Endometrial microvascular endothelial cells (primary cell): ENCODE results near the gene DYNC1LI2. TPM values are rescaled to one million over a fixed set of nuclear protein-coding genes. Genes with fewer than 3 reads are reported as not detected.

Experiments used
- in situ Hi-C: cut with HindIII; loops from 2 replicates; pipeline ENCODE4 v1.10.0; 2017; ENCODE audit warnings: low sequenced_read_pairs, low pct_unique_long_range_greater_than_20kb; ENCODE audit errors: inconsistent ontology term
- total RNA-seq: library from RNA; depleted of rRNA; stranded (reverse); fragments of >200 nt; gene quantifications from one replicate; pipeline ENCODE4 v1.2.3, GENCODE V29; 2015; ENCODE audit errors: inconsistent ontology term

DYNC1LI2 gene
- total RNA-seq, 1 donor from 2014 or later: 93.0 TPM

DNA sequence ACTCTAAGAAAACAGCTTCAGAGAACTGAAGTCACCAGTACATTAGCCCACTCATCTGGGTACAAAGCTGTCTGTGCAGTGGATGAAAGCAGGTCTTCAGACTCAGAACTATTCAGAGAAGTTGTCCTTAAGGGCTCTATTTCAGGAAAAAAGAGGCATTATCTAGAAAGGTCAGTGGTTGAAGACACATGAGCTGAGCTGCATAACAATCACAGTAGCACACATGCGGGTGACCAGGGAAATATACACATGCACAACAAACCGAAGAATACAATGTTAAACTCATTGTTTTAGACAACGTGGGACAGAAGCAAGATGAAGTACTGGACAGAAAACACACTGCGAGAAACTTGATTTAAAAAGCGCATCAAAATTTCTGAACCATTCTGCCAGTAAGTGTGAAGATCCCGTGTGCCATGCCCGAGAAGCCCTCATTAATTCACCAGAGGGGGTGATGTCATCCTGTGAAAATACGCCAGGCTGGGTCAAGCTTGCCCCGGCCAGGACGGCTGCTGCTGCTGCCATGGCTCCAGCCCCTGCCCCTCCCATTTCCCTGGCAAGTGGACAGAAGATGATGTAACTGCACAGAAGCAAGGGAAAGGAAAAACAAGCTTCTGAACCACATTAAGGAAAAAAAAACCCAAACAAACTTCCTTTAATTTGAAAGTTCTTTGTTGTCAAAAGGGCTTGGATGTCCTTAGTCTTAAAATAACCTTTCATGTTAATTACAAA lies 10.1 kb downstream of the DYNC1LI2 start:
- in situ Hi-C loops: no loop called here

DNA sequence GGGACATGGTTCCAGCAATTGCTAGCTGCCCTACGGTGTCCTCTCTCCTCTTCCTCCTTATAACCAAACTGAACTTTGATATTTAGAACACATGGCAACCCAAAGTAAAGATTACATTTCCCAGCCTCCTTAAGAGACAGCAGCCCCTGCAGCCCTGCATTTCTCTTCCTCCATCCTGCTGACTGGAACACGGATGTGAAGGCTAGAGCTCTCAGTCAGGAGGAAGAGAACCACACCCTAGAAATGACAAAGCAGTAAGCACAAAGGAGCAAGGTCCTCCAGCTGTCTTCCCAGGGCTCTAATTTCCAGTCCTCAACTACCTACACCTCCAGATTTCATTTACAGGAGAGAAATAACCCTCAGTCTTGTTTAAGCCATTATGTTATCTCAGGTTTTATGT lies 10.9 kb downstream of the DYNC1LI2 start:
- in situ Hi-C loops: no loop called here

DNA sequence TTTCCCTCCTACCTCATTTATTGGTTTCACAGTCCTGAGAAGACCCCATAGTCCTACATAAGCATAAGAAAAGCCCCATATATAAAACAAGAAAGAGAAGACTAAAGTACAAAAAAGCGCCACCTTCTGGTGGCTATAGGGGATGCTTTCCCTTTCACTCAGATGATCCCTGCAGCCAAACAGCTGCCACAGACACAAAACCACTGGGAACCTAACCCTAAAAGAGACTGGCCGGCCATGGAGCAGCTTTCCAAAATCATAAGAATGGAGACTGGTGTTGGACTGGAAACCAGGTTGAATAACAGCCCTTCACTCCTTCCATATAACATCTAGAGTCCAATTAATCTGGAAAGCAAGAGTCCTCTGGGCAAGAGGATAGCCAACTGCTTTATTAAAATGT lies 11.4 kb downstream of the DYNC1LI2 start:
- in situ Hi-C loops: no loop called here

DNA sequence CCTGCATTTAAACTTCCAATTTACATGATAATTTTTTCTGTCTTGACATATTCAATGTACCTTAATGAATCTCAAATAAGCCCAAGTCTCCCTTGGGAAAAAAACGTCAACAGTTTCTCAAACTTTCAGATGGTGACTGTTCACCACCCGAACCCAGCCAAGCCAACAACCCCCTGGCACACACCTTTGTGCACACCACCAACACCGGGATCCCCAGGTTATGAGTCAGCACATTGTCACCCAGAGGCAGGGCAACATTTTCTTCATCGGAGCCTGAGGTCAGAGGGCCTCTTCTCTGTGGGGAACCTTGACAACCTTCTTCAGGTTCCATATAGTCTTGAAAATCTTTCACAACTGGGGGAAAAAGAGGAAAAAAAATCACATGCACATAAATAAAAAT lies 15.5 kb downstream of the DYNC1LI2 start:
- in situ Hi-C loops: no loop called here

DNA sequence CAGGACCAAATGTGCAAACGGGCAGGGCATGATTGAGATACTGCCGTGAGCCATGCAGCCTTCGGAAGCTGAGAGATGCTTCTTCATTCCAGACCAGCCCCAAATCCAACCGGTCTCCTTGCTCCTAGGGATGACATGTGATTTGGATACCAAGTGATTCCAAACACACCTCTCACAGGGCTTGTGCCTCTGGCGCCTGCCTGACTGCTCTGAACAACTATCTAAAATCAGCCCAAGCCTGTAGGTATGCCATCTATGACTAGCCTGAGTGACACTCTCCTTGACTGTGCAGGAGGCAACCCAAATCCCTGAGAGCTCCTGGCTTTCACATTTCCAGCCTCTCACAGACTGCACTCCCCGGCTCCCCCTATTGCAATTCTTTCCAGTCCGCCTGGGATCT lies 20.3 kb downstream of the DYNC1LI2 start:
- in situ Hi-C loops: no loop called here

DNA sequence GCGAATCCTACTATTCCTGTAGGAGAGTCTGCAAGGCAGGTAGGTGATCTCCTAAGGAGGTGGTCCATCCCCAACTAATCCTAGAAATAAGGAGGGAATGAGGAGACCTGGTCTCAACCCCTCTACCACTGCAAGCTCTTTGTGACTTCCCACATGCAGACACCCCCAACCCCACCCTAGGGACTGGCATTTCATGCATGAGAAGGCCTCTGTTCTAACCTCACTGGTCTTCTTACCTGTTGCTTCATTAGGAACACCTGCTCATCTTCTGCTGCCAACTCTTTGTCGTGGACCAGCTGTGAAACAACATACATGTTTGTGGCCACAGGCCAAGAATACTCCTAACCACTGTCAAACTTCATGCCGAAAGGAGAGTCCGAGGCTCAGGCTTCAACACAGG lies 22.6 kb downstream of the DYNC1LI2 start:
- in situ Hi-C loops: no loop called here

DNA sequence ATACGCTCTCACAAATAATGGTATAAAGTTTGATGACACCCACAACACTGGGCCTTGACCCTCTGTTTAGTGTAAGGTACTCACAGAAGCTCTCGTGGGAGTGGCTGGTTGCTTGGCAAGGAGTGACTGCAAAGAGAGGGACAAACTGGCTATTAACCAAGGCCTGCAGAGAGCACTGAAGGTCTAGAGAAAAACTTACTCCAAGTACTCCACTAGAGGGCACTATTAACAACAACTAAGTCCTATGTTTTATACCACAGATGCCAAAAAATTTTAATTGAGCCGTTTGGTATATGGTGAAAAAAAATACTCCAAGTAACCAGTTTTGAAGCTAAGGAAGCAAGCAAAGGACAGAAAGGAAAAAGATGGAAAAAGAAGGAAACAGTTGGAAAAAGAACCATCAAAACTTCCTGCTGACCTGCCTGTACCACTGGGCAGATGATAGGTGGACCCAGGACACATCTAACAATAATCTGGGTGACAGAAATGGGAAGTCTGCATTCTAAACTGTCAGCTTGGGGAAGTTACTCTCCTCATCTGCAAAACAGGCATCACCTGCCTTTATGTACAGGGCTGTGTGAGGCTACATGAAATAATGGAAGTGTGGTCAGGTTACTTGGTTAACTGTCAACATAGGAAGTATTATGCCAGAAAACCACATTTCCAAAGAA lies 23.2 kb downstream of the DYNC1LI2 start:
- in situ Hi-C loops: no loop called here

DNA sequence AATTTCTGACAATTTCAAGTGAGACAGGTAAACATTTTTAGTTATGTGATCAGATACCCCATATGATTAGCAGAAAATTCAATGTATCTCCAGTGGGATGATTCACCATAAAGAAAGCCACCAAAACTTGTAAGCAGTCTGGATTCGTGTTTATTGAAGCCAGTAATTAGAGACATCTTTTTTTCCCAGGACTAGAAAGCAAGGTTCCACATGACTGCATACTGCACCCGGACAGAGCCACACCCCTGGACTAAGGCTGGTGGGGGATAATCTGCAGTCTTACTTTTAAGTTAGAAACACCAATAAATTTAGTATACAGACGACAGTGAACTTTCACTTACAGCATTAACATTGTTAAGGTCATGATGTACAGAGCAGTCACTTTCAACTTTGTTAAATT lies 30.6 kb downstream of the DYNC1LI2 start:
- in situ Hi-C loops: no loop called here

DNA sequence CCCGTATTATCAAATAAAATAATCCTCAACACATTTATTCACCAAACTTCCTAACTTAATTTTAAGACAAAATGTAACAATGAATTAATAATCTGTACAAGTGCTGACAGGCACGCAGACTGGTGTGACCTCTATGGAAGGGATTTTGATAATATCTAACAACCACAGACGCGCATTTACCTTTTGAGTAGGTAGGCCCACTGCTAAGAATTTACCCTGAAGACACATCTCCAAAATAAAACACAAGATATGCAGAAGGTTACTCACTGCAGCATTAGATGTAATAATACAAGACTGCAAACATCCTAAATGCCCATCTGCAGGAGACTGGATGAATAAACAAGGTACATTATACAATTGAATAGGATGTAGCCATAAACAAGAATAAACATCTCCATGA lies 32.2 kb downstream of the DYNC1LI2 start:
- in situ Hi-C loops: no loop called here

DNA sequence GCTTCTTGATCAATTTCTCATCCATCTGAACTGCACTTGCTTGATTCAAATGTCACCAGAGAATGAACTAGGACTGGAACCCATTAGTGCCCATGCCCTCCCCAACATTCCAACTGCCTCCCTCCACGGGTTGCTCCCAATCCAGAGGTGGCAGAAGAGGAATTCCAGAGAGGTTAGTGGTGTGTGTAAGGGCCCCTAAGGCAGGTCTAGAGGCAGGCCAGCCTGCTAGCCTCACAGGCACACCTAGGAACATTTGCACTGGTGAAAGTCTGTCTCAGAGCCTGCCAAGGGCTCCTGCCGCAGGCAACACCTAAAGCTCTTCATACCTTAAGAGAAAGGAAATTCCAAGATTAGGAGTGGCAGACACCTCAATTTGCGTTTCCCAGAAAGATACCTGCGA lies 33.6 kb downstream of the DYNC1LI2 start:
- in situ Hi-C loops: no loop called here

DNA sequence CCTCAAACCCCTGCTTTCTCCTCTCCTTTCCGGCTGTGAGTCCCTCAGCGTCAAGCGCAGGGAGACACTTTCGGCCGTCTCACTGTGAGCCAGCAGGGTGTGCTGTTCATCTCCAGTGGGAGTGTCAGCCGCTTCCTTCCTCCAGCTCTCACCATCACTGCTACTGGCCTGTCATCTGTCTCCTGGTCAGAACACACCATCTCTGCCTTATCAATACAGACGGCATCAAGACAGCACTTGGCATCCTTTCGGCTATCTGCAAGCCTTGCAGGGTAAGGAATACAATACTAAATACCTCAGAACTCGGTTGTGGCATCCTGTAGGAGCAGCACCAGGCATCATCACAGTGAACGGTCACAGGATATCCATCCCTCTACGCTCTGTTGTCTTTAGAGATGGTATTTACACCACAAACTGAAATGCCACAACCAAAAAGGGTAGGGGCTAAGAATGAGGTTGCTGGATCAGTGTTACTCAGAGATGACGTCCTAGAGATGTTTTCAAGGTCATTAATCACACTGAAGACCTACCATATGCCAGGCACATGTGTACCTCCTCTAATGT lies 34.2 kb downstream of the DYNC1LI2 start:
- in situ Hi-C loops: no loop called here

DNA sequence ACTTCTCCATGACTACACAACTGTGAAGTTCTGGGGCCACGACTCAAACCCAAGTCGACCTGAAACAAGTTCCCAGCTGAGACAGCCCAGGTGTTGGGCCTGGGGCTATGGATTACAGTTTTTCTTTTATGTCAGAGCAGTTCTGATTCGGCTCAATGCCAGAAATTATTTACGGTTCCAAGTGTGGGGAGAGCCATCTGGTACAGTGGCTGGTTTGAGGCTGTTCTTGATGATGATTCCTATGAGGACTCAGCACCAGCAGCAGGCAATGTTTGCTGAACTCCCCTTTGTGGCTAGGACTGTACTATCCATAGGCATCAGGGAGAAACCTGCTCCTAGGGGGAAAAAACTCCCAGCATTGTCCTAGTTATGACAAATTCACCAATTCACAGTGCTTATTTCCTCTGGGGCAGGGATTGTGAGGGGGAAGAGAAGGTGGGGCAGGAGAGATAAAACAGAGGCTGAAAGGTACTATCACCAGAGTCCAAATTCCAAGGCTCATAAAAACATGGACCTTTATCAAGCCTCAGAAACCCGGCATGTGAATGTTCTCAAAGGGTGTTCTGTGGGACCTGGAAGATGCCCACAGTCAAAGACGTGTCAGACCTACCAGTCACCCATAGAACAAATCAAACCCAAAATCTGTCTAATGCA lies 36.6 kb downstream of the DYNC1LI2 start:
- in situ Hi-C loops: no loop called here

DNA sequence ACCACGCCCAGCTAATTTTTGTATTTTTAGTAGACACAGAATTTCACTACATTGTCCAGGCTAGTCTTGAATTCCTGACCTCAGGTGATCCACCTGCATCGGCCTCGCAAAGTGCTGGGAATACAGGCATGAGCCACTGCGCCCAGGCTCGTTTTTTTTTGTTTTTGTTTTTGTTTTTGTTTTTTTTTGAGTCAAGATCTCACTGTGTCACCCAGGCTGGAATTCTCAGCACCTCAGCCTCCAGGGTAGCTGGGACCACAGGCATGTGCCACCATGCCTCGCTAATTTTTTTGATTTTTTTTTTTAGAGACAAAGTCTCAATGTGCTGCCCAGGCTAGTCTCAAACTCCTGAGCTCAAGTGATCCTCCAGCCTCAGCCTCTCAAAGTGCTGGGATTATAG lies 37.3 kb downstream of the DYNC1LI2 start:
- in situ Hi-C loops: no loop called here

DNA sequence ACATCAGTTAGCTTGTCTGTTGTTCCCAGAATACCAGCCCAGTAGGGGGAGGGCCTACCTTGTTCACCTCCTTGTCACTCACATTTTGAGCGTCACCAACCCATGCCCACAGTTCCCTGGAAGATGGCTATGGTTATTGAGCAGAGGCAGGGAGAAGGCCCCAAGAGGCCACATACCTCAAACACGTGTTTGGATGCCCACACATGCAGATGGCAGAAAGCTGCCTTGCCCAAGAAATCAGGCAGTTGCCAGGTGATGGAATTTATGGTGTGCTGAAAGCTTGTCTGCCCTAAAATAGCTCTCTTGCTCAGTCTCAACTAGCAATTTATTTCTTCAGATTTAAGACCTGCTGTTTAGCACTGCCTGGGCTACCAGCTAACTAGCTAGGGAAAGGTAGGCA lies 38.3 kb downstream of the DYNC1LI2 start:
- in situ Hi-C loops: no loop called here

DNA sequence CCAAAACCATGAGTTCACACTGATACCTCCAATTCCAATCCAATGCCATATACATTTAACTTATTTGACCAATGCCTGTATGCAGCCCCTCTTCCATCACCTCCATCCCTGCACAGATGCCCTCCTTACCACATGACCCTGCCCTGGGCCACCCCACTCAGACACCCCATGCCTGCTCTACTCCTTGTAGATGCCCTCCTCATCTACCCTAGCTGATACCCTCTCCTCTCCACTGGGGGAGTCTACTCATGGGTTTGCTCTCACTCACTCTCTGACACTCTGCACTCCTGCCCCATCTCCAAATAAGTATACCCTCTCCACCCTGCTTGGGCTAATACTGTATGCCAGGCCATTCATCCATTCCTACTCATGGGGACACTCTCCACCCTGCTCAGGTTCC lies 38.9 kb downstream of the DYNC1LI2 start:
- in situ Hi-C loops: no loop called here

DNA sequence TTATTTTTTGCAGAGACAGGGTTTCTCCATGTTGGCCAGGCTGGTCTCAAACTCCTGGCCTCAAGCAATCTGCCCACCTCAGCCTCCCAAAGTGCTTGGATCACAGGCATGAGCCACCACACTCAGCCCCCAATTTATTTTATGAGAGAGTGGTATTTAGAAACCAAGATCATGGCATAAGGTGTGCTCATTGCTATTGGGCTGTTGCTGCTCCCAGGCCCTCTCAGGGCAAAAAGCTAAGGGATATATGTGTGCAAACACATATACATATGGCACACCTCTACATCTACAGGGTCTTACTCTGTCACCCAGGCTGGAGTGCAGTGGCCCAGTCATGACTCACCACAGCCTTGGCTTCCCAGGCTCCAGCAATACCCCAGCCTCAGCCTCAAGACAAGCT lies 39.8 kb downstream of the DYNC1LI2 start:
- in situ Hi-C loops: no loop called here

DNA sequence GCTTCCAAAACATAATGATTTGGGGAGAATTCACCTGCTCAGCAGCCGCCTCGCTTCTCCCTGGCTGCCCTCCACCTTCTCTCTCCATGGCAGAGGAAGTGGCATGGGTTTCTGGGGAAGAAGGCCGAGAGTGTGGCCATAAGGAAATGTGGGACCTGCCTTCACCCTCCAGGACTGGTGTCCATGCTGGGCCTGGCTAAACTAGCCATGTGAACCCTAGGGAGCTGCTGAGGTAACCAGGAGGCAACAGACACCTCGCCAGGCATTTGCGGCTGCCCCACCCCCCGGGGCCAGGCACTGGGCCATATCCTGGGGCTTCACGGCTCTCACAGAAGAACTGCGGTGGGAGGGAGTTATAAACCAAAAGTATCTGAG lies 44.9 kb downstream of the DYNC1LI2 start:
- in situ Hi-C loops: no loop called here

DNA sequence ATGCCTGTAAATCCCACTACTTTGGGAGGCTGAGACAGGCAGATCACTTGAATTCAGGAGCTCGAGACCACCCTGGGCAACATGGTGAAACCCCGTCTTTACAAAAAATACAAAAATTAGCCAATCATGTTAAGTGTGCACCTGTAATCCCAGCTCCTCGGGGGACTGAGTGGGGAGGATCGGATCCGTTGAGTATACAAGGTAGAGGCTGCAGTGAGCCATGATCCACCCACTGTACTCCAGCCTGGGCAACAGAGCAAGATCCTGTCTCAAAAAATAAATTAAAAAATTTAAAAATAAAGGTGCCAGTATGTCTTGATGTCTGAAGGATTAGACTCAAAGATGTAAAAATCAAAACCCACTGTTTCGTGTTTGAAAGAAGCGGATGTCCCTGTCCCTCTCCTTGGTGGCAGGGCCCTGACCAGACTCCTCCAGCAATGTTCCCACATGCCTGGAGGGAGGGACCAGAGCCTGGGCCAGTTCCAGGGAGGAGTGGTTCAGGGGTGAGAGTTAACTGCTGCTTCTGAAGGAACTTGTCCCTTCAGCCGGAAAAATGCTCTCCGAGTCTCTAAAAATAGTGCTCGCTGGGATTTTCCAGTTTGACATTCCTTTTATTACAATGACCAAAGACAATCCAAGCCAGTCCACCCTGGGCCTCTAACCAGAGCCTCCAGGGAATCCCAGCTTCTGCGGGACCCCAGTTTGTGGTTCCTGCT lies 45.5 kb downstream of the DYNC1LI2 start:
- in situ Hi-C loops: no loop called here

DNA sequence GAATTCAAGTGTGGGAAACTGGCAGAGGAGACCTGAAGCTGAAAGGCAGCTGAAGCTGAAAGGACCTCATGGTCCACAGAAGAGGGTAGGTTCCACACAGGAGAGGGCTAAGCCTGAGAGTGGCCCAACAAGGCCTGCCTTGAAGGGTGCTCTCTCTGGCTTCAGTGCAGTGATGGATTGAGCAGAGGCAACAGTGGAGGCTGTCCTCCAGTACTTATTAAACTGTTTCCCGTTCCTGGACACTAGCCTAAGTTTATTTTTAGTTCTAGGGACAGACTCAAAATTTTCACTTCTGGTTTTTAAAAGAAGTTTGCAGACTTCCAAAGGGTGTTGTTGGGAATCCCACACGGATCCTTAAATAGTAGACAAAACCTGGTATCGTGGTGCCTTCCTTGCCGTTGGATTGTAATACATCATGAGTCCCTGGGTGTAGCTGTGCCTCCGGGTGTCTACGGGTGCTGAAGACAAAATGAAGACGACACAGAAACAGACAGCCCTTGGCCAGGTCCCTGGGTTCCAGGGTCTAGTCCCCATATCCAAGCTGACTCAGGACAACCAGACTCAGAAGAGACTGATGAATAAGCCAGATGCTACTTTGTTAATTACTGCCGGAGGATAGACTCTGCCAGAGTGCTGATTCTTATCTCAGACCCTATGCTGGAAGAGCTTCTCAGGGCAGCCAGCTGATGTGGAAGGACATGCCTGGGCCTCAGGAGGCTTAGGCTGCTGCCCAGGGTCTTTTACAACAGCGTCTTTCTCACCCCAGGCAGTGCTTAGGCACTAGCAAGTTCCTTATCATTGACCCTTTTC lies 47.8 kb downstream of the DYNC1LI2 start:
- in situ Hi-C loops: no loop called here
